Loucy (cell line): ENCODE measurements around the gene MYOM1.

ENCODE experiments used
- CTCF ChIP-seq: fragments of 200-600 bp; sonication (generic); conservative IDR thresholded peaks from 2 replicates; pipeline ENCODE4 v1.5.1; 2014; ENCODE audit warnings: mild to moderate bottlenecking, antibody characterized with exemption, low read length
- EZH2phosphoT487 ChIP-seq: fragments of 200-600 bp; IDR thresholded peaks from 2 replicates; pipeline ENCODE4 v1.6.1; 2018; ENCODE audit warnings: antibody characterized with exemption, mild to moderate bottlenecking, moderate library complexity, borderline replicate concordance

GRCh38 chr18:3035635-3036034 is 184.1 kb downstream of the MYOM1 start:
- TF ChIP-seq CTCF = no peak
- no peak for TF ChIP-seq EZH2phosphoT487
